DOHH2 (cell line): ENCODE data around the gene ROPN1B.
"Not testable (repeated sequence)": the region's sequence is repeated elsewhere in the genome, so short reads cannot be mapped to it uniquely, and the experiment has no call there.

ENCODE experiments used
- H3F3A ChIP-seq: fragments of 200-600 bp; sonication (generic), shearing (Covaris generic); 2 replicates; pipeline ENCODE4 v1.6.0; 2016; ENCODE audit warnings: antibody characterized with exemption, mild to moderate bottlenecking; ENCODE audit not compliant: control insufficient read depth, insufficient read depth
- H3K27ac ChIP-seq: fragments of 200-600 bp; sonication (generic); 2 replicates; pipeline ENCODE4 v1.5.1; 2014; ENCODE audit warnings: low read depth, mild to moderate bottlenecking, low read length, moderate library complexity
- H3K27me3 ChIP-seq: fragments of 200-600 bp; sonication (generic); 2 replicates; pipeline ENCODE4 v1.6.1; 2014; ENCODE audit warnings: mild to moderate bottlenecking, low read length, mixed read lengths; ENCODE audit not compliant: control insufficient read depth
- H3K36me3 ChIP-seq: fragments of 200-600 bp; sonication (generic); 2 replicates; pipeline ENCODE4 v1.6.1; 2014; ENCODE audit warnings: mild to moderate bottlenecking, low read length, moderate library complexity, mixed read lengths; ENCODE audit not compliant: control insufficient read depth
- H3K4me1 ChIP-seq: fragments of 200-600 bp; sonication (generic); 2 replicates; pipeline ENCODE4 v1.6.1; 2014; ENCODE audit warnings: mild to moderate bottlenecking, low read length, mixed read lengths; ENCODE audit not compliant: control insufficient read depth
- H3K4me2 ChIP-seq: fragments of 200-600 bp; sonication (generic); 2 replicates; pipeline ENCODE4 v1.6.0; 2014; ENCODE audit warnings: mild to moderate bottlenecking, low read length, moderate library complexity
- H3K4me3 ChIP-seq: fragments of 200-600 bp; sonication (generic); 2 replicates; pipeline ENCODE4 v1.5.1; 2014; ENCODE audit warnings: mild to moderate bottlenecking, low read length, mixed read lengths
- H3K79me2 ChIP-seq: fragments of 200-600 bp; sonication (generic); 2 replicates; pipeline ENCODE4 v1.6.1; 2014; ENCODE audit warnings: mild to moderate bottlenecking, low read length, mixed read lengths; ENCODE audit not compliant: control insufficient read depth
- H3K9me2 ChIP-seq: fragments of 200-600 bp; sonication (generic); replicated peaks from 2 replicates; pipeline ENCODE4 v1.6.1; 2014; ENCODE audit warnings: mild to moderate bottlenecking, low read length, mixed read lengths; ENCODE audit not compliant: control insufficient read depth
- H3K9me3 ChIP-seq: fragments of 200-600 bp; sonication (generic); 2 replicates; pipeline ENCODE4 v1.6.1; 2014; ENCODE audit warnings: antibody characterized with exemption, low read length, mixed read lengths; ENCODE audit not compliant: control insufficient read depth, insufficient read depth
- H4K20me1 ChIP-seq: fragments of 200-600 bp; sonication (generic); 2 replicates; pipeline ENCODE4 v1.6.0; 2014; ENCODE audit warnings: low read depth, mild to moderate bottlenecking, antibody characterized with exemption, low read length, moderate library complexity; ENCODE audit not compliant: control insufficient read depth, insufficient read depth
- EZH2phosphoT487 ChIP-seq: fragments of 200-600 bp; sonication (generic); IDR thresholded peaks from 2 replicates; pipeline ENCODE4 v1.6.1; 2017; ENCODE audit warnings: borderline replicate concordance, mild to moderate bottlenecking, antibody characterized with exemption, low read length, moderate library complexity, mixed read lengths
- TF ChIP-seq, protein P1 (sequence below): fragments of 200-600 bp; sonication (generic); IDR thresholded peaks from one replicate; pipeline ENCODE4 v1.5.1; 2014; ENCODE audit warnings: antibody characterized with exemption, mild to moderate bottlenecking, low read depth, low read length; ENCODE audit not compliant: poor library complexity, severe bottlenecking

Gene ROPN1B

DNA sequence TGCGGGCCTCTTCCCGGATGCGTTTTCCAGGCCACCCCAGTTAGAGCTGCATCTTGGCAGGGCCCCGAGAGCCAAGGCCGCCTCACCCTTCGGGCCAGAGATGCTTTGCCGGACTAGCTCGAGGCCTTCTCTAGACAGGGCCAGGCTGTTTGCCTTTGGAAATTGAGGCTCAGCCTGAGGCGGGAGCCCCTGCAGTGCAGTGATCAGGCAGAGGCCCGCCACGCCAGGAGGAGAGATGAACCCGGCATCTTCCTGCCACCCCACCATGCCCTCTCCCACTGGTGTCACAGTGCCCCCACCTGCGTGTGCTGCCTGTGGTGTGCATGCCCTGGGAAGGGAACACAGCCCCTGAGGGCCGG, 8.9 kb upstream of the ROPN1B start:
- H3K9me3 ChIP-seq: no peaks in the 10 kb centered on the region
- TF ChIP-seq, protein P1, sequence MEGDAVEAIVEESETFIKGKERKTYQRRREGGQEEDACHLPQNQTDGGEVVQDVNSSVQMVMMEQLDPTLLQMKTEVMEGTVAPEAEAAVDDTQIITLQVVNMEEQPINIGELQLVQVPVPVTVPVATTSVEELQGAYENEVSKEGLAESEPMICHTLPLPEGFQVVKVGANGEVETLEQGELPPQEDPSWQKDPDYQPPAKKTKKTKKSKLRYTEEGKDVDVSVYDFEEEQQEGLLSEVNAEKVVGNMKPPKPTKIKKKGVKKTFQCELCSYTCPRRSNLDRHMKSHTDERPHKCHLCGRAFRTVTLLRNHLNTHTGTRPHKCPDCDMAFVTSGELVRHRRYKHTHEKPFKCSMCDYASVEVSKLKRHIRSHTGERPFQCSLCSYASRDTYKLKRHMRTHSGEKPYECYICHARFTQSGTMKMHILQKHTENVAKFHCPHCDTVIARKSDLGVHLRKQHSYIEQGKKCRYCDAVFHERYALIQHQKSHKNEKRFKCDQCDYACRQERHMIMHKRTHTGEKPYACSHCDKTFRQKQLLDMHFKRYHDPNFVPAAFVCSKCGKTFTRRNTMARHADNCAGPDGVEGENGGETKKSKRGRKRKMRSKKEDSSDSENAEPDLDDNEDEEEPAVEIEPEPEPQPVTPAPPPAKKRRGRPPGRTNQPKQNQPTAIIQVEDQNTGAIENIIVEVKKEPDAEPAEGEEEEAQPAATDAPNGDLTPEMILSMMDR: no peak
- TF ChIP-seq EZH2phosphoT487: no peak
- no peaks in the 10 kb centered on the region for H3F3A ChIP-seq
- no peaks in the 10 kb centered on the region for H3K79me2 ChIP-seq
- no peaks in the 10 kb centered on the region for H3K9me2 ChIP-seq
- no peak overlapping the region for H3K27ac ChIP-seq
- H3K27me3 ChIP-seq: peaks cover 5% of the 10 kb centered on the region; the same call in 1 of the 2 replicates
- no peak overlapping the region for H3K4me2 ChIP-seq
- H3K4me3 ChIP-seq: no peak overlapping the region
- no peaks in the 10 kb centered on the region for H3K36me3 ChIP-seq
- no peaks in the 10 kb centered on the region for H4K20me1 ChIP-seq
- peaks cover 2% of the 10 kb centered on the region; the same call in 1 of the 2 replicates for H3K4me1 ChIP-seq

DNA sequence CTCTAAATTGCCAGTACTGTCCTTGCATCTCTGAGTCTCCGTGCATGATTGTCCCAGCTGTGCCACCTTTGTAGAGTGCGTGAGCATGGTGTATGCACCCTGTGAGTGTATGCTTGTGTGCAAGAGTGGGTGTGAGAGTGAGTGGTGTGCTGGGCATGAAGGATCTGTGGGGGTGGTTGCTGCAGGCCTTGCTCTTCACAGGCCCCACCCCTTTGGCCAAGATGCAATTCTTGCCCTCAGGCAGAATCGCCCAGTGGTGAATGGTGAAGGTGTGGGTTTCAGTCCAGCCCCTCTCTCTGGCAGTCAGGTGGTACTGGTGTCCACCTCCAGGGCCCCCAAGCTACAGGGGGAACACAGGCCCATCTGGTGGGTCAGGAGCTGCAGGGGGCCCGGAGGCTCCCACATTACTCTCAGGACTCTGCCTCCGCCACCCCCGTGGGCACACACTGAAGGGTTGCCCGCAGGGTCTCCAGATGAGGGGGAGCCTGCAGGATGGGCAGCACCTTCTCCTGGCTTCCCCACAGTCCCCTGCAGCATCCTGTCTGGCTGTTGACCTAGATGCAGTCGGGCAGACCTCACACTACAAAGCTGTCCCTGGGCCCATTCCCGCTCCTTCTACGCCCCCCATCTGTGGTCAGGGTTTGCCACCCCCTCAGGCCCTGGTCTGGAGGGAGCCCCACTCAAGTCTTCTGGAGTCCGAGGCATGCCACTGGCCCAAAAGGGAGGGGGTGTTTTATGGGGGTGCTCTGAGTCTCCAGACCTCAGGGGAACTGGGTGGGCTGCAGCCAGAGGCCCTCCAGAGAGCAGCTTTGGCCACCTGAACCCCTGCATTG, 8.3 kb upstream of the ROPN1B start:
- no peaks in the 10 kb centered on the region for H3K79me2 ChIP-seq
- H3F3A ChIP-seq: no peaks in the 10 kb centered on the region
- H3K4me2 ChIP-seq: no peak overlapping the region
- H3K36me3 ChIP-seq: no peaks in the 10 kb centered on the region
- H3K4me1 ChIP-seq: no peaks in the 10 kb centered on the region
- H3K9me3 ChIP-seq: no peaks in the 10 kb centered on the region
- H3K27ac ChIP-seq: no peak overlapping the region
- no peaks in the 10 kb centered on the region for H3K9me2 ChIP-seq
- TF ChIP-seq EZH2phosphoT487: no peak
- TF ChIP-seq, protein P1: no peak
- H3K4me3 ChIP-seq: no peak overlapping the region
- H4K20me1 ChIP-seq: no peaks in the 10 kb centered on the region
- 0 out of 2 replicates have a peak, but pooled peaks cover 5% of the 10 kb centered on the region for H3K27me3 ChIP-seq

DNA sequence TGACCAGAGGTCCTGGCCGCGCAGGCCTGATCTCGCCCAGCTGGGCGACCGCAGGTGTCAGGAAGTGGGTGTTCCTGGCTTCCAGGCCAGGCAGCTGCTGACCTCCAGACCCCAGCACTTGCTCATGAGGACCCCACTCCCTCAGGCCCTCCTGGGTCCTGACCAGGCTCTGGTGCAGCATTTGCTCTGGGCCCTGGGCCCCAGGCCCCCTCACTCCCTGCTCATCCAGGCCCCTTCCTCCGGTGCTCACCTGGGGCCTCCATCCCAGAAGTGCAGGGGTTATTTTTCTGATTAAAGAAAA, 7.7 kb upstream of the ROPN1B start:
- no peaks in the 10 kb centered on the region for H3K9me3 ChIP-seq
- H3K27me3 ChIP-seq: peaks cover 9% of the 10 kb centered on the region; the same call in 1 of the 2 replicates
- no peak overlapping the region for H3K4me3 ChIP-seq

DNA sequence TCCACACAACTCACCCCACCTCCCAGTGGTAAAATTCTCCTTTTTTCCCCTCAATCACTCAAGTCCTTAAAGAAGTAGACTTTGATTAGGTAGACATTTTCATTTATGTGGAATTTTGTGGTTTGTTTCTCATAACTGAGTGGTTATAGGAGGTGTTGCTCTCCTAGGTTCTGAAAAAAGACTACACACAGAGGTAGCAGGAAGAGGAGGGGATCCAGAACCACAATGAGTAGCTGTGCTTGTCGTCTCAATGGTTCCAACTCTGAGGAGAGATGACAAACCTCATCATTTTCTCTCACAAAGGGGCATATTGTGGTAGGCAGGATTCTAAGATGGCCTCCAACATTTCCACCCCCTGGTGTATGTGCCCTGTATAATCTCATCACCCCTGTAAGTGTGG, 5.1 kb upstream of the ROPN1B start:
- not testable (repeated sequence) for H3K4me3 ChIP-seq

More for the DNA sequence above, 7.7 kb upstream of the ROPN1B start:
- no peaks in the 10 kb centered on the region for H3K79me2 ChIP-seq
- H3K9me2 ChIP-seq: no peaks in the 10 kb centered on the region
- no peaks in the 10 kb centered on the region for H3K4me1 ChIP-seq
- no peak overlapping the region for H3K27ac ChIP-seq
- no peaks in the 10 kb centered on the region for H4K20me1 ChIP-seq
- TF ChIP-seq, protein P1: no peak
- no peak for TF ChIP-seq EZH2phosphoT487
- no peaks in the 10 kb centered on the region for H3K36me3 ChIP-seq
- no peak overlapping the region for H3K4me2 ChIP-seq
- H3F3A ChIP-seq: no peaks in the 10 kb centered on the region

More for the DNA sequence above, 5.1 kb upstream of the ROPN1B start:
- not testable (repeated sequence) for H3K9me3 ChIP-seq, H3K27ac ChIP-seq, H3K4me1 ChIP-seq, H4K20me1 ChIP-seq, H3K36me3 ChIP-seq, H3K4me2 ChIP-seq, H3K9me2 ChIP-seq, H3K79me2 ChIP-seq, H3F3A ChIP-seq
- peaks cover 18% of the 10 kb centered on the region for H3K27me3 ChIP-seq
